K562 (cell line): ENCODE measurements around the gene HOXA9. TPM values are rescaled to one million over a fixed set of nuclear protein-coding genes. Genes with fewer than 3 reads are reported as not detected.

Experiments
- ATAC-seq: fragments of 200-7000 bp; cut with Tn5 transposase; 3 replicates; pipeline ENCODE4 v1.9.1; 2020; ENCODE audit warnings: moderate library complexity
- BruUV-seq: library from RNA; stranded (reverse); fragments of 400-500 nt; replicated peaks from 2 replicates; lab custom pipeline; 2021; lab: Mats Ljungman, UMichigan
- CTCF ChIA-PET: fragments of 300-600 bp; formaldehyde crosslinking; extraction: SDS; loops from one replicate; lab custom pipeline; 2021; ENCODE audit warnings: low intra/inter-chr PET ratio; lab: Yijun Ruan, JAX
- POLR2A ChIA-PET: fragments of 300-600, 350-650 bp; sonication (Branson Sonifier 250); formaldehyde crosslinking; extraction: SDS; loops from one replicate; lab custom pipeline; 2021; ENCODE audit warnings: antibody characterized with exemption, inconsistent platforms; lab: Yijun Ruan, JAX
- DNase-seq, 4 experiments: peaks; one replicate each; pipeline versions ENCODE4 v3.0.0 to v3.0.0-alpha.2; 2011 to 2018; ENCODE audit warnings: low spot score in 3 of 4, mixed read lengths in 3 of 4; ENCODE audit errors: extremely low read depth in 1 of 4
- FAIRE-seq: peaks from 2 replicates; lab custom pipeline; 2011; peaks lifted over from hg19 to GRCh38; lab: Jason Lieb, UNC
- H2AFZ ChIP-seq: 2 replicates; pipeline ENCODE4 v1.6.0; 2011; ENCODE audit warnings: low read depth, low read length, control low read depth, inconsistent platforms
- H3K27ac ChIP-seq: fragments of 200-600 bp; 3 replicates; pipeline ENCODE4 v1.8.0; 2011; ENCODE audit warnings: low read depth, mild to moderate bottlenecking, control low read depth, inconsistent platforms, low read length, moderate library complexity, mixed read lengths; ENCODE audit errors: extremely low read depth
- H3K27me3 ChIP-seq, 2 experiments: fragments of 300-600 bp in 1 of 2; 2 replicates in 1 of 2; 3 replicates in 1 of 2; pipeline versions ENCODE4 v1.6.0 to v1.8.0; 2011; ENCODE audit warnings: inconsistent platforms in 2 of 2, low read length in 2 of 2, mild to moderate bottlenecking in 1 of 2, mixed read lengths in 1 of 2, moderate library complexity in 1 of 2; ENCODE audit not compliant: control insufficient read depth in 2 of 2, insufficient read depth in 2 of 2
- H3K36me3 ChIP-seq: fragments of 300-600 bp; 3 replicates; pipeline ENCODE4 v1.8.0; 2011; ENCODE audit warnings: mild to moderate bottlenecking, low read length, inconsistent platforms; ENCODE audit not compliant: control insufficient read depth, insufficient read depth
- H3K4me1 ChIP-seq, 2 experiments: fragments of 200-600 bp in 1 of 2; replicated peaks in 1 of 2; 2 replicates in 1 of 2; 3 replicates in 1 of 2; pipeline versions ENCODE4 v1.5.1 to v1.8.0; 2011; ENCODE audit warnings: inconsistent platforms in 2 of 2, low read length in 2 of 2, mild to moderate bottlenecking in 1 of 2, mixed read lengths in 1 of 2, moderate library complexity in 1 of 2; ENCODE audit not compliant: control insufficient read depth in 2 of 2, insufficient read depth in 2 of 2
- H3K4me2 ChIP-seq: 2 replicates; pipeline ENCODE4 v1.6.1; 2011; ENCODE audit warnings: low read length, control low read depth, inconsistent platforms, mixed read lengths; ENCODE audit not compliant: insufficient read depth
- H3K4me3 ChIP-seq: fragments of 200-600 bp; sonication (generic), shearing (Covaris generic); 2 replicates; pipeline ENCODE4 v1.5.1; 2016; ENCODE audit warnings: control low read depth, inconsistent platforms
- H3K79me2 ChIP-seq: fragments of 200-600 bp; 3 replicates; pipeline ENCODE4 v1.8.0; 2011; ENCODE audit warnings: low read length, inconsistent platforms; ENCODE audit not compliant: control insufficient read depth, insufficient read depth
- H3K9ac ChIP-seq, 2 experiments: 2 replicates each; pipeline versions ENCODE4 v1.6.0 to v1.6.1; 2011; ENCODE audit warnings: low read depth in 2 of 2, low read length in 2 of 2, control low read depth in 1 of 2, inconsistent platforms in 1 of 2, mild to moderate bottlenecking in 1 of 2, mixed read lengths in 1 of 2; ENCODE audit not compliant: insufficient read depth in 1 of 2
- H3K9me1 ChIP-seq: one replicate; pipeline ENCODE4 v1.6.0; 2011; ENCODE audit warnings: inconsistent platforms, mild to moderate bottlenecking, low read length, moderate library complexity; ENCODE audit not compliant: control insufficient read depth, insufficient read depth
- H3K9me3 ChIP-seq: replicated peaks from 2 replicates; pipeline ENCODE4 v1.5.1; 2011; ENCODE audit warnings: low read depth, low read length, inconsistent platforms; ENCODE audit not compliant: control insufficient read depth, insufficient read depth
- H4K20me1 ChIP-seq: replicated peaks from 2 replicates; pipeline ENCODE4 v1.6.1; 2011; ENCODE audit warnings: low read length, inconsistent platforms, mixed read lengths; ENCODE audit not compliant: control insufficient read depth, insufficient read depth
- DIDO1 ChIP-seq: fragments of 450-650 bp; IDR thresholded peaks from 2 replicates; pipeline ENCODE4 v1.6.1; 2016; ENCODE audit warnings: low read depth, missing biosample characterization, missing genetic modification characterization
- ESRRB ChIP-seq: fragments of 250-450 bp; sonication (Bioruptor Pico); IDR thresholded peaks from 2 replicates; pipeline ENCODE4 v1.5.0; 2020; ENCODE audit warnings: mild to moderate bottlenecking, moderate library complexity, borderline replicate concordance
- JUN ChIP-seq, 2 experiments: sonication (generic) in 1 of 2; formaldehyde crosslinking in 1 of 2; IDR thresholded peaks; 2 replicates each; pipeline versions ENCODE4 v1.6.1 to v1.8.0; 2012 to 2022; ENCODE audit warnings: borderline replicate concordance in 2 of 2, mild to moderate bottlenecking in 2 of 2, improper control_type of control experiment in 1 of 2, low read depth in 1 of 2, low read length in 1 of 2, missing genetic modification reagents in 1 of 2
- MBD2 ChIP-seq: sonication (generic); IDR thresholded peaks from 2 replicates; pipeline ENCODE4 v1.6.1; 2016; ENCODE audit warnings: low read depth, borderline replicate concordance
- ZNF699 ChIP-seq: fragments of 250-450 bp; sonication (Bioruptor Pico); IDR thresholded peaks from 2 replicates; pipeline ENCODE4 v1.8.0; 2021; ENCODE audit warnings: mild to moderate bottlenecking, moderate library complexity; ENCODE audit not compliant: insufficient replicate concordance
- ZNF830 ChIP-seq: fragments of 250-450 bp; sonication (Bioruptor Pico); IDR thresholded peaks from 2 replicates; pipeline ENCODE4 v1.5.0; 2021; ENCODE audit warnings: mild to moderate bottlenecking
- WGBS: fragments of 100-300 bp; shearing (Covaris generic); methylation state at CpG from one replicate; pipeline ENCODE4 v1.1.6; 2016; ENCODE audit warnings: low coverage, mixed read lengths; ENCODE audit not compliant: insufficient coverage; ENCODE audit errors: missing lambda C conversion rate; 5-methylcytosine and 5-hydroxymethylcytosine counted together
- in situ Hi-C: fragments of 300-500 bp; cut with MboI; formaldehyde crosslinking; loops from 4 replicates; pipeline ENCODE4 v1.15.0; 2018; ENCODE audit warnings: inconsistent platforms, mixed read lengths
- intact Hi-C: fragments of 100-400 bp; cut with micrococcal nuclease; formaldehyde crosslinking; loops from 2 replicates; pipeline ENCODE4 v1.14.2; 2022
- polyA plus RNA-seq, 8 experiments: library from polyadenylated mRNA; depleted of rRNA in 4 of 8; stranded (reverse) in 5 of 8; unstranded in 3 of 8; fragments of >200 nt; fragmentation: Nextera tagmentation in 2 of 8; fragmentation: Illumina TruSeq in 1 of 8; extraction: Ambion mirVana in 2 of 8; extraction: Trizol in 1 of 8; gene quantifications; 2 replicates each; pipeline versions ENCODE4 v1.2.1 to v1.2.3, GENCODE V29; 2011 to 2014; ENCODE audit warnings: inconsistent platforms in 1 of 8, missing spikeins in 1 of 8
- total RNA-seq, 7 experiments: library from RNA; depleted of rRNA in 6 of 7; stranded (reverse); fragments of >200 nt in 6 of 7; fragmentation: Illumina TruSeq in 2 of 7; extraction: Trizol in 2 of 7; gene quantifications; 2 replicates each; pipeline versions ENCODE4 v1.2.1 to v1.2.3, GENCODE V29; 2011 to 2021; ENCODE audit warnings: low replicate concordance in 1 of 7
- TF ChIP-seq, protein P1 (sequence below): fragments of 450-650 bp; IDR thresholded peaks from 2 replicates; pipeline ENCODE4 v1.6.1; 2016; ENCODE audit warnings: borderline replicate concordance
- TF ChIP-seq, protein P2 (sequence below): fragments of 450-650 bp; formaldehyde crosslinking; IDR thresholded peaks from 2 replicates; pipeline ENCODE4 v1.4.0; 2020; ENCODE audit warnings: mild to moderate bottlenecking
- TF ChIP-seq, protein P3 (sequence below): fragments of 250-450 bp; sonication (Bioruptor Pico); IDR thresholded peaks from 2 replicates; pipeline ENCODE4 v1.9.0; 2021; ENCODE audit warnings: mild to moderate bottlenecking, inconsistent platforms
- TF ChIP-seq, protein P4 (sequence below): fragments of 450-650 bp; IDR thresholded peaks from 2 replicates; pipeline ENCODE4 v1.6.1; 2017; ENCODE audit warnings: antibody characterized with exemption, mild to moderate bottlenecking

The HOXA9 gene
- total and polyA plus RNA-seq, 9 of the 15 experiments (the other 6 are each of a cell fraction or from before 2014, with no cell fraction given) = not detected

DNA sequence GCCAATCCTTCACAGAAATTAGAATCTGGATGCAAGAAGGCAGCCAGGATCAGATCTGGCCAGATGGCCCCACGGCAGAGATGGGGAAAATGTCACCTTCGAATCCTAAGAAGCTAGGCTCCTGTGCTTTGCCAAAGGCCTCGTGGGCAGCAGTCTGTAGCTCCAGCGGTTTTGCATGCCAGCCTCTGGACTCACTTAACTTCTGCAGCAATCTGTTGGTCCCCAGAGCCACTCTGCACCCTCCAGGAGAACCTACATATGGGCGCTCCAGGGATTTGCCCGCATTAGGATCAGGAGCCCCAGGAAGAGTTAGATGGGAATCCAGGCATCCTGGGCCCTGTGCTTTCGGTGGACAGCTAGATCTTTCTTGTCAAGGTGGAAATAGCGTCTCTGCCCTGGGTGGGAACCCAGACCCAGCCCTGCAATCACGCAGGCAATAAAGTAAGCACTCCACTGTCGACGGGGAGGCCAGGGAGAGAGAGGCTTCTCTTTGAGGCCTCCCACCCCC is 44.6 kb upstream of the HOXA9 start (continued):
- TF ChIP-seq, protein P1, sequence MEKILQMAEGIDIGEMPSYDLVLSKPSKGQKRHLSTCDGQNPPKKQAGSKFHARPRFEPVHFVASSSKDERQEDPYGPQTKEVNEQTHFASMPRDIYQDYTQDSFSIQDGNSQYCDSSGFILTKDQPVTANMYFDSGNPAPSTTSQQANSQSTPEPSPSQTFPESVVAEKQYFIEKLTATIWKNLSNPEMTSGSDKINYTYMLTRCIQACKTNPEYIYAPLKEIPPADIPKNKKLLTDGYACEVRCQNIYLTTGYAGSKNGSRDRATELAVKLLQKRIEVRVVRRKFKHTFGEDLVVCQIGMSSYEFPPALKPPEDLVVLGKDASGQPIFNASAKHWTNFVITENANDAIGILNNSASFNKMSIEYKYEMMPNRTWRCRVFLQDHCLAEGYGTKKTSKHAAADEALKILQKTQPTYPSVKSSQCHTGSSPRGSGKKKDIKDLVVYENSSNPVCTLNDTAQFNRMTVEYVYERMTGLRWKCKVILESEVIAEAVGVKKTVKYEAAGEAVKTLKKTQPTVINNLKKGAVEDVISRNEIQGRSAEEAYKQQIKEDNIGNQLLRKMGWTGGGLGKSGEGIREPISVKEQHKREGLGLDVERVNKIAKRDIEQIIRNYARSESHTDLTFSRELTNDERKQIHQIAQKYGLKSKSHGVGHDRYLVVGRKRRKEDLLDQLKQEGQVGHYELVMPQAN = no peak
- TF ChIP-seq, protein P2, sequence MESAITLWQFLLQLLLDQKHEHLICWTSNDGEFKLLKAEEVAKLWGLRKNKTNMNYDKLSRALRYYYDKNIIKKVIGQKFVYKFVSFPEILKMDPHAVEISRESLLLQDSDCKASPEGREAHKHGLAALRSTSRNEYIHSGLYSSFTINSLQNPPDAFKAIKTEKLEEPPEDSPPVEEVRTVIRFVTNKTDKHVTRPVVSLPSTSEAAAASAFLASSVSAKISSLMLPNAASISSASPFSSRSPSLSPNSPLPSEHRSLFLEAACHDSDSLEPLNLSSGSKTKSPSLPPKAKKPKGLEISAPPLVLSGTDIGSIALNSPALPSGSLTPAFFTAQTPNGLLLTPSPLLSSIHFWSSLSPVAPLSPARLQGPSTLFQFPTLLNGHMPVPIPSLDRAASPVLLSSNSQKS (CRISPR knock-in tag) = no peak
- TF ChIP-seq MBD2 = no peak
- TF ChIP-seq, protein P3, sequence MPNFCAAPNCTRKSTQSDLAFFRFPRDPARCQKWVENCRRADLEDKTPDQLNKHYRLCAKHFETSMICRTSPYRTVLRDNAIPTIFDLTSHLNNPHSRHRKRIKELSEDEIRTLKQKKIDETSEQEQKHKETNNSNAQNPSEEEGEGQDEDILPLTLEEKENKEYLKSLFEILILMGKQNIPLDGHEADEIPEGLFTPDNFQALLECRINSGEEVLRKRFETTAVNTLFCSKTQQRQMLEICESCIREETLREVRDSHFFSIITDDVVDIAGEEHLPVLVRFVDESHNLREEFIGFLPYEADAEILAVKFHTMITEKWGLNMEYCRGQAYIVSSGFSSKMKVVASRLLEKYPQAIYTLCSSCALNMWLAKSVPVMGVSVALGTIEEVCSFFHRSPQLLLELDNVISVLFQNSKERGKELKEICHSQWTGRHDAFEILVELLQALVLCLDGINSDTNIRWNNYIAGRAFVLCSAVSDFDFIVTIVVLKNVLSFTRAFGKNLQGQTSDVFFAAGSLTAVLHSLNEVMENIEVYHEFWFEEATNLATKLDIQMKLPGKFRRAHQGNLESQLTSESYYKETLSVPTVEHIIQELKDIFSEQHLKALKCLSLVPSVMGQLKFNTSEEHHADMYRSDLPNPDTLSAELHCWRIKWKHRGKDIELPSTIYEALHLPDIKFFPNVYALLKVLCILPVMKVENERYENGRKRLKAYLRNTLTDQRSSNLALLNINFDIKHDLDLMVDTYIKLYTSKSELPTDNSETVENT = no peak

DNA sequence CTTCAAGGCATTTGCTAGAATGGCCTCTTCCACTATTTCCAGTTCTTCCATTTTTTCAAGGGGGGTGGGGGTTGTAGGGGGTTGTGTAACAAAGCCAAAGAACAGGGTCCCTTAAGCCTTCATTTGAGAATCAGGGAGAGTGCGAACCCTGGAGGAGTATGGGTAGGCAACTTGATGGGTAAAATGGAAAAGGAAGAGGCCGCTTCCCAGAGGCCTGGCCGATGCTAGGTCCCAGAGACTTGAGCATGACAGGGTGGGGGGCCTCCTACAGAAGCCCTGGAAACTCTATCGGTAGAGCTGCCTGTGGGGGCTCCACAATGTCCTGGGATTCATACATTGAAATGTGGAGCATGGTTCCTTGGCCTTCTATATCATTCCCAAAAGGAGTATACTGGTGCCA is 43.7 kb upstream of the HOXA9 start:
- H3K9ac ChIP-seq = no peak overlapping the region
- DNase-seq (no peak), ATAC-seq (no peak), FAIRE-seq (no peak)
- no peaks in the 10 kb centered on the region for H3K79me2 ChIP-seq
- peaks cover 9% of the 10 kb centered on the region; the same call in 1 of the 2 replicates for H4K20me1 ChIP-seq
- H3K36me3 ChIP-seq = no peaks in the 10 kb centered on the region
- POLR2A ChIA-PET = no interaction called here
- H3K4me3 ChIP-seq = no peak overlapping the region
- H3K9me1 ChIP-seq = no peaks in the 10 kb centered on the region
- in situ Hi-C loops = loop anchor here (10.0 kb wide), 2 partner anchors 366 to 566 kb away; no protein-coding TSS in a partner anchor
- no peak overlapping the region for H3K4me2 ChIP-seq
- no peak overlapping the region for H2AFZ ChIP-seq
- H3K27ac ChIP-seq = no peak overlapping the region
- no TSS peak for BruUV-seq
- CTCF ChIA-PET = no interaction called here
- H3K27me3 ChIP-seq = peaks cover 49 to 71% of the 10 kb centered on the region in 2 experiments
- WGBS = 3% methylated on average over 4 of the region's 4 CpGs
- intact Hi-C loops = no loop called here
- H3K9me3 ChIP-seq = no peaks in the 10 kb centered on the region
- peaks cover 0 to 20% of the 10 kb centered on the region in 2 experiments; a peak in 2 of 5 replicates for H3K4me1 ChIP-seq
- TF ChIP-seq, protein P4, sequence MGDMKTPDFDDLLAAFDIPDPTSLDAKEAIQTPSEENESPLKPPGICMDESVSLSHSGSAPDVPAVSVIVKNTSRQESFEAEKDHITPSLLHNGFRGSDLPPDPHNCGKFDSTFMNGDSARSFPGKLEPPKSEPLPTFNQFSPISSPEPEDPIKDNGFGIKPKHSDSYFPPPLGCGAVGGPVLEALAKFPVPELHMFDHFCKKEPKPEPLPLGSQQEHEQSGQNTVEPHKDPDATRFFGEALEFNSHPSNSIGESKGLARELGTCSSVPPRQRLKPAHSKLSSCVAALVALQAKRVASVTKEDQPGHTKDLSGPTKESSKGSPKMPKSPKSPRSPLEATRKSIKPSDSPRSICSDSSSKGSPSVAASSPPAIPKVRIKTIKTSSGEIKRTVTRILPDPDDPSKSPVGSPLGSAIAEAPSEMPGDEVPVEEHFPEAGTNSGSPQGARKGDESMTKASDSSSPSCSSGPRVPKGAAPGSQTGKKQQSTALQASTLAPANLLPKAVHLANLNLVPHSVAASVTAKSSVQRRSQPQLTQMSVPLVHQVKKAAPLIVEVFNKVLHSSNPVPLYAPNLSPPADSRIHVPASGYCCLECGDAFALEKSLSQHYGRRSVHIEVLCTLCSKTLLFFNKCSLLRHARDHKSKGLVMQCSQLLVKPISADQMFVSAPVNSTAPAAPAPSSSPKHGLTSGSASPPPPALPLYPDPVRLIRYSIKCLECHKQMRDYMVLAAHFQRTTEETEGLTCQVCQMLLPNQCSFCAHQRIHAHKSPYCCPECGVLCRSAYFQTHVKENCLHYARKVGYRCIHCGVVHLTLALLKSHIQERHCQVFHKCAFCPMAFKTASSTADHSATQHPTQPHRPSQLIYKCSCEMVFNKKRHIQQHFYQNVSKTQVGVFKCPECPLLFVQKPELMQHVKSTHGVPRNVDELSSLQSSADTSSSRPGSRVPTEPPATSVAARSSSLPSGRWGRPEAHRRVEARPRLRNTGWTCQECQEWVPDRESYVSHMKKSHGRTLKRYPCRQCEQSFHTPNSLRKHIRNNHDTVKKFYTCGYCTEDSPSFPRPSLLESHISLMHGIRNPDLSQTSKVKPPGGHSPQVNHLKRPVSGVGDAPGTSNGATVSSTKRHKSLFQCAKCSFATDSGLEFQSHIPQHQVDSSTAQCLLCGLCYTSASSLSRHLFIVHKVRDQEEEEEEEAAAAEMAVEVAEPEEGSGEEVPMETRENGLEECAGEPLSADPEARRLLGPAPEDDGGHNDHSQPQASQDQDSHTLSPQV = no peak
- TF ChIP-seq ZNF830 = no peak
- TF ChIP-seq ESRRB (CRISPR knock-in tag) = no peak
- no peak for TF ChIP-seq ZNF699 (CRISPR knock-in tag)
- no peak for TF ChIP-seq JUN (IDR thresholded peaks at IDR 0.05; ENCODE audit: borderline replicate concordance, low read depth, low read length)
- no peak for TF ChIP-seq JUN (CRISPR knock-in tag; IDR thresholded peaks at IDR 0.05; ENCODE audit: borderline replicate concordance)
- TF ChIP-seq DIDO1 (tag) = no peak
